Liver (tissue), 9 donors: ENCODE measurements around the gene IL13. TPM values are rescaled to one million over a fixed set of nuclear protein-coding genes. Genes with fewer than 3 reads are reported as not detected.

Source experiments
- DNase-seq: peaks from one replicate; pipeline ENCODE4 v3.0.0-alpha.2; 2017; ENCODE audit warnings: low spot score
- H3K27ac ChIP-seq, 2 donors: one replicate each; pipeline ENCODE4 v1.7.0; 2013; ENCODE audit warnings: inconsistent platforms in 2 of 2, low read length in 2 of 2, control low read depth in 1 of 2, low read depth in 1 of 2, mild to moderate bottlenecking in 1 of 2
- H3K27me3 ChIP-seq, 4 donors: one replicate each; pipeline versions ENCODE4 v1.6.1 to v1.7.0; 2013; ENCODE audit warnings: low read length in 3 of 4, inconsistent platforms in 1 of 4, mild to moderate bottlenecking in 1 of 4, moderate library complexity in 1 of 4; ENCODE audit not compliant: control insufficient read depth in 4 of 4, insufficient read depth in 4 of 4
- H3K36me3 ChIP-seq, 4 donors: one replicate each; pipeline versions ENCODE4 v1.6.1 to v1.7.0; 2013; ENCODE audit warnings: low read length in 3 of 4, mild to moderate bottlenecking in 3 of 4, low read depth in 1 of 4, moderate library complexity in 1 of 4; ENCODE audit not compliant: control insufficient read depth in 4 of 4, insufficient read depth in 3 of 4
- H3K4me1 ChIP-seq, 4 donors: one replicate each; pipeline versions ENCODE4 v1.6.1 to v1.7.0; 2013; ENCODE audit warnings: low read length in 3 of 4, mild to moderate bottlenecking in 3 of 4, moderate library complexity in 1 of 4; ENCODE audit not compliant: control insufficient read depth in 4 of 4, insufficient read depth in 4 of 4
- H3K4me3 ChIP-seq, 3 donors: one replicate each; pipeline versions ENCODE4 v1.6.1 to v1.7.0; 2013; ENCODE audit warnings: low read length in 3 of 3, control low read depth in 1 of 3, low read depth in 1 of 3, mild to moderate bottlenecking in 1 of 3
- H3K9ac ChIP-seq, 2 donors: one replicate each; pipeline ENCODE4 v1.7.0; 2013; ENCODE audit warnings: low read length in 2 of 2, mild to moderate bottlenecking in 2 of 2, moderate library complexity in 2 of 2, control low read depth in 1 of 2, low read depth in 1 of 2
- H3K9me3 ChIP-seq, 4 donors: one replicate each; pipeline versions ENCODE4 v1.6.1 to v1.7.0; 2013; ENCODE audit warnings: low read length in 3 of 4; ENCODE audit not compliant: control insufficient read depth in 4 of 4
- EGR1 ChIP-seq, 2 donors: IDR thresholded peaks; 2 replicates each; pipeline ENCODE4 v1.6.1; 2016 to 2018; ENCODE audit warnings: antibody characterized with exemption in 2 of 2, low read depth in 2 of 2
- FOXA1 ChIP-seq: IDR thresholded peaks from 2 replicates; pipeline ENCODE4 v1.6.1; 2016; ENCODE audit warnings: antibody characterized with exemption
- FOXA2 ChIP-seq: IDR thresholded peaks from 2 replicates; pipeline ENCODE4 v1.6.1; 2016; ENCODE audit warnings: antibody characterized with exemption
- GABPA ChIP-seq, 2 donors: IDR thresholded peaks in 1 of 2; conservative IDR thresholded peaks in 1 of 2; 2 replicates each; pipeline ENCODE4 v1.6.1; 2016; ENCODE audit warnings: antibody characterized with exemption in 2 of 2, mild to moderate bottlenecking in 1 of 2, moderate library complexity in 1 of 2
- HNF4A ChIP-seq, 2 donors: conservative IDR thresholded peaks; 2 replicates each; pipeline ENCODE4 v1.6.1; 2016; ENCODE audit warnings: antibody characterized with exemption in 2 of 2, mild to moderate bottlenecking in 2 of 2
- HNF4G ChIP-seq: IDR thresholded peaks from 2 replicates; pipeline ENCODE4 v1.6.1; 2016; ENCODE audit warnings: antibody characterized with exemption
- JUND ChIP-seq, 2 donors: IDR thresholded peaks; 2 replicates each; pipeline ENCODE4 v1.6.1; 2016; ENCODE audit warnings: antibody characterized with exemption in 2 of 2
- NR2F2 ChIP-seq: IDR thresholded peaks from 2 replicates; pipeline ENCODE4 v1.6.1; 2016; ENCODE audit warnings: antibody characterized with exemption
- RAD21 ChIP-seq, 2 donors: IDR thresholded peaks; 2 replicates each; pipeline ENCODE4 v1.6.1; 2016; ENCODE audit warnings: antibody characterized with exemption in 2 of 2, mild to moderate bottlenecking in 2 of 2
- RXRA ChIP-seq, 2 donors: IDR thresholded peaks; 2 replicates each; pipeline ENCODE4 v1.6.1; 2017 to 2018; ENCODE audit warnings: antibody characterized with exemption in 2 of 2, mild to moderate bottlenecking in 1 of 2
- SP1 ChIP-seq: IDR thresholded peaks from 2 replicates; pipeline ENCODE4 v1.6.1; 2018; ENCODE audit warnings: antibody characterized with exemption, mild to moderate bottlenecking
- TAF1 ChIP-seq: conservative IDR thresholded peaks from 2 replicates; pipeline ENCODE4 v1.6.1; 2016; ENCODE audit warnings: antibody characterized with exemption, mild to moderate bottlenecking
- YY1 ChIP-seq: IDR thresholded peaks from 2 replicates; pipeline ENCODE4 v1.6.1; 2016; ENCODE audit warnings: antibody characterized with exemption, mild to moderate bottlenecking
- WGBS: extraction: QIAGEN DNeasy Blood & Tissue Kit; methylation state at CpG from one replicate; pipeline ENCODE4 v1.1.7; 2013; 5-methylcytosine and 5-hydroxymethylcytosine counted together
- polyA plus RNA-seq, 2 donors: library from polyadenylated mRNA; stranded (reverse) in 1 of 2; unstranded in 1 of 2; fragments of 200-250 nt in 1 of 2; fragments of >200 nt in 1 of 2; fragmentation: Nextera tagmentation in 1 of 2; extraction: Ambion mirVana in 1 of 2; gene quantifications; one replicate each; pipeline versions ENCODE4 v1.2.1 to v1.2.3, GENCODE V29; 2013 to 2015
- total RNA-seq, 2 donors: library from RNA; depleted of rRNA; stranded (reverse); fragments of >200 nt; gene quantifications; one replicate each; pipeline ENCODE4 v1.2.3, GENCODE V29; 2014
- TF ChIP-seq, protein P1 (sequence below): IDR thresholded peaks from 2 replicates; pipeline ENCODE4 v1.6.1; 2016; ENCODE audit warnings: antibody characterized with exemption
- TF ChIP-seq, protein P2 (sequence below): fragments of 150-350 bp; IDR thresholded peaks from 2 replicates; pipeline ENCODE4 v1.5.1; 2017; ENCODE audit warnings: improper control_type of control experiment, low read depth, low read length; ENCODE audit not compliant: missing input control
- TF ChIP-seq, protein P3 (sequence below): IDR thresholded peaks from 2 replicates; pipeline ENCODE4 v1.6.1; 2016; ENCODE audit warnings: antibody characterized with exemption
- TF ChIP-seq, protein P4 (sequence below): IDR thresholded peaks from 2 replicates; pipeline ENCODE4 v1.6.1; 2016; ENCODE audit warnings: antibody characterized with exemption, mild to moderate bottlenecking
- TF ChIP-seq, protein P5 (sequence below): IDR thresholded peaks from 2 replicates; pipeline ENCODE4 v1.6.1; 2016; ENCODE audit warnings: antibody characterized with exemption
- donor health status: healthy.
- donor health status: healthy.
- donor health status: healthy.
- donor health status: healthy.
- donor health status: healthy.

The IL13 gene
- total and polyA plus RNA-seq, 4 donors: not detected

DNA sequence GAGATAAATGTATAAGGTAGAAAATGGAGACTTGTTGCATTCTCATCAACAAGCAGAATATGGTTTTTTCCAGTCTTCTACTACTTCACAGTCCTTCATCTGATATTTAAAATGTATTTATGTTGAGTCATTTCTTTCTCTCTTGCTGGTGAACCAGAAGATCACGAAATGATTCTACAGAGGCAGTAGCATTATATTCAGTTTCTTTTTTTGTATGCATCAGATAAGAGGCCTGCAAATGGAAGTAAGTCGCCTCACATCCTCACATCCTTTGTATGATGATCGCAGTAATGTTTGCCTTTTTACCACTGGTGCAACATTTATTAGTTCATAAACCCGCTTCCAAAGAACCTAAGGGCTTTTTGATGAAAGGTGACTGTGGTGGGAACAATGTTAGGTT lies 22.1 kb upstream of the IL13 start:
- Histone ChIP-seq H3K9me3 (no peaks in the 10 kb centered on the region), H3K4me1 (peaks cover 0 to 3% (median 0%) of the 10 kb centered on the region in 4 donors), H3K27ac (no peak overlapping the region), H3K27me3 (no peaks in the 10 kb centered on the region), H3K36me3 (peaks cover 0 to 35% (median 19%) of the 10 kb centered on the region in 4 donors), H3K4me3 (no peak overlapping the region), H3K9ac (no peak overlapping the region)
- TF ChIP-seq, protein P1, sequence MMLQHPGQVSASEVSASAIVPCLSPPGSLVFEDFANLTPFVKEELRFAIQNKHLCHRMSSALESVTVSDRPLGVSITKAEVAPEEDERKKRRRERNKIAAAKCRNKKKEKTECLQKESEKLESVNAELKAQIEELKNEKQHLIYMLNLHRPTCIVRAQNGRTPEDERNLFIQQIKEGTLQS: no peak
- no peak for TF ChIP-seq FOXA1
- no peak for TF ChIP-seq GABPA (IDR thresholded peaks at IDR 0.05 in 1 of 2, conservative IDR thresholded peaks at IDR 0.05 in 1 of 2)
- TF ChIP-seq, protein P2, sequence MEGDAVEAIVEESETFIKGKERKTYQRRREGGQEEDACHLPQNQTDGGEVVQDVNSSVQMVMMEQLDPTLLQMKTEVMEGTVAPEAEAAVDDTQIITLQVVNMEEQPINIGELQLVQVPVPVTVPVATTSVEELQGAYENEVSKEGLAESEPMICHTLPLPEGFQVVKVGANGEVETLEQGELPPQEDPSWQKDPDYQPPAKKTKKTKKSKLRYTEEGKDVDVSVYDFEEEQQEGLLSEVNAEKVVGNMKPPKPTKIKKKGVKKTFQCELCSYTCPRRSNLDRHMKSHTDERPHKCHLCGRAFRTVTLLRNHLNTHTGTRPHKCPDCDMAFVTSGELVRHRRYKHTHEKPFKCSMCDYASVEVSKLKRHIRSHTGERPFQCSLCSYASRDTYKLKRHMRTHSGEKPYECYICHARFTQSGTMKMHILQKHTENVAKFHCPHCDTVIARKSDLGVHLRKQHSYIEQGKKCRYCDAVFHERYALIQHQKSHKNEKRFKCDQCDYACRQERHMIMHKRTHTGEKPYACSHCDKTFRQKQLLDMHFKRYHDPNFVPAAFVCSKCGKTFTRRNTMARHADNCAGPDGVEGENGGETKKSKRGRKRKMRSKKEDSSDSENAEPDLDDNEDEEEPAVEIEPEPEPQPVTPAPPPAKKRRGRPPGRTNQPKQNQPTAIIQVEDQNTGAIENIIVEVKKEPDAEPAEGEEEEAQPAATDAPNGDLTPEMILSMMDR: no peak
- TF ChIP-seq, protein P3, sequence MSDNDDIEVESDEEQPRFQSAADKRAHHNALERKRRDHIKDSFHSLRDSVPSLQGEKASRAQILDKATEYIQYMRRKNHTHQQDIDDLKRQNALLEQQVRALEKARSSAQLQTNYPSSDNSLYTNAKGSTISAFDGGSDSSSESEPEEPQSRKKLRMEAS: no peak
- TF ChIP-seq EGR1 (IDR thresholded peaks at IDR 0.05; ENCODE audit: low read depth in 2 of 2): no peak
- no peak for TF ChIP-seq RAD21 (IDR thresholded peaks at IDR 0.05)
- TF ChIP-seq HNF4G: no peak
- no peak for TF ChIP-seq NR2F2
- TF ChIP-seq, protein P4, sequence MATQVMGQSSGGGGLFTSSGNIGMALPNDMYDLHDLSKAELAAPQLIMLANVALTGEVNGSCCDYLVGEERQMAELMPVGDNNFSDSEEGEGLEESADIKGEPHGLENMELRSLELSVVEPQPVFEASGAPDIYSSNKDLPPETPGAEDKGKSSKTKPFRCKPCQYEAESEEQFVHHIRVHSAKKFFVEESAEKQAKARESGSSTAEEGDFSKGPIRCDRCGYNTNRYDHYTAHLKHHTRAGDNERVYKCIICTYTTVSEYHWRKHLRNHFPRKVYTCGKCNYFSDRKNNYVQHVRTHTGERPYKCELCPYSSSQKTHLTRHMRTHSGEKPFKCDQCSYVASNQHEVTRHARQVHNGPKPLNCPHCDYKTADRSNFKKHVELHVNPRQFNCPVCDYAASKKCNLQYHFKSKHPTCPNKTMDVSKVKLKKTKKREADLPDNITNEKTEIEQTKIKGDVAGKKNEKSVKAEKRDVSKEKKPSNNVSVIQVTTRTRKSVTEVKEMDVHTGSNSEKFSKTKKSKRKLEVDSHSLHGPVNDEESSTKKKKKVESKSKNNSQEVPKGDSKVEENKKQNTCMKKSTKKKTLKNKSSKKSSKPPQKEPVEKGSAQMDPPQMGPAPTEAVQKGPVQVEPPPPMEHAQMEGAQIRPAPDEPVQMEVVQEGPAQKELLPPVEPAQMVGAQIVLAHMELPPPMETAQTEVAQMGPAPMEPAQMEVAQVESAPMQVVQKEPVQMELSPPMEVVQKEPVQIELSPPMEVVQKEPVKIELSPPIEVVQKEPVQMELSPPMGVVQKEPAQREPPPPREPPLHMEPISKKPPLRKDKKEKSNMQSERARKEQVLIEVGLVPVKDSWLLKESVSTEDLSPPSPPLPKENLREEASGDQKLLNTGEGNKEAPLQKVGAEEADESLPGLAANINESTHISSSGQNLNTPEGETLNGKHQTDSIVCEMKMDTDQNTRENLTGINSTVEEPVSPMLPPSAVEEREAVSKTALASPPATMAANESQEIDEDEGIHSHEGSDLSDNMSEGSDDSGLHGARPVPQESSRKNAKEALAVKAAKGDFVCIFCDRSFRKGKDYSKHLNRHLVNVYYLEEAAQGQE: no peak
- TF ChIP-seq, protein P5, sequence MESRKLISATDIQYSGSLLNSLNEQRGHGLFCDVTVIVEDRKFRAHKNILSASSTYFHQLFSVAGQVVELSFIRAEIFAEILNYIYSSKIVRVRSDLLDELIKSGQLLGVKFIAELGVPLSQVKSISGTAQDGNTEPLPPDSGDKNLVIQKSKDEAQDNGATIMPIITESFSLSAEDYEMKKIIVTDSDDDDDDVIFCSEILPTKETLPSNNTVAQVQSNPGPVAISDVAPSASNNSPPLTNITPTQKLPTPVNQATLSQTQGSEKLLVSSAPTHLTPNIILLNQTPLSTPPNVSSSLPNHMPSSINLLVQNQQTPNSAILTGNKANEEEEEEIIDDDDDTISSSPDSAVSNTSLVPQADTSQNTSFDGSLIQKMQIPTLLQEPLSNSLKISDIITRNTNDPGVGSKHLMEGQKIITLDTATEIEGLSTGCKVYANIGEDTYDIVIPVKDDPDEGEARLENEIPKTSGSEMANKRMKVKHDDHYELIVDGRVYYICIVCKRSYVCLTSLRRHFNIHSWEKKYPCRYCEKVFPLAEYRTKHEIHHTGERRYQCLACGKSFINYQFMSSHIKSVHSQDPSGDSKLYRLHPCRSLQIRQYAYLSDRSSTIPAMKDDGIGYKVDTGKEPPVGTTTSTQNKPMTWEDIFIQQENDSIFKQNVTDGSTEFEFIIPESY: no peak
- TF ChIP-seq TAF1: no peak
- no peak for TF ChIP-seq RXRA (IDR thresholded peaks at IDR 0.05)
- no peak for TF ChIP-seq HNF4A (conservative IDR thresholded peaks at IDR 0.05)
- TF ChIP-seq YY1: no peak
- no peak for TF ChIP-seq SP1
- no peak for TF ChIP-seq JUND (IDR thresholded peaks at IDR 0.05)
- no peak for TF ChIP-seq FOXA2
- 78% methylated on average over 4 of the region's 4 CpGs for WGBS
- no peak for DNase-seq
